GM23338 (cell line): ENCODE results near the gene ELFN1. TPM values are rescaled to one million over a fixed set of nuclear protein-coding genes. Genes with fewer than 3 reads are reported as not detected.

Source experiments
- ATAC-seq: fragments of 200-7000 bp; cut with Tn5 transposase; 3 replicates; pipeline ENCODE4 v1.9.1; 2020
- DNase-seq: peaks from one replicate; pipeline ENCODE4 v3.0.0-alpha.2; 2015; ENCODE audit warnings: low spot score
- H2AFZ ChIP-seq: fragments of 200-600 bp; sonication (generic); 2 replicates; pipeline ENCODE4 v1.8.0; 2016; ENCODE audit warnings: antibody characterized with exemption, mild to moderate bottlenecking, moderate library complexity
- H3F3A ChIP-seq: fragments of 200-600 bp; sonication (generic); replicated peaks from 2 replicates; pipeline ENCODE4 v1.8.0; 2017; ENCODE audit warnings: antibody characterized with exemption, mixed run types, low read depth
- H3K27ac ChIP-seq: fragments of 200-600 bp; sonication (generic); 2 replicates; pipeline ENCODE4 v1.6.1; 2016; ENCODE audit warnings: low read depth
- H3K27me3 ChIP-seq: fragments of 200-600 bp; sonication (generic); 2 replicates; pipeline ENCODE4 v1.8.0; 2016; ENCODE audit warnings: mild to moderate bottlenecking, mixed run types, moderate library complexity; ENCODE audit not compliant: insufficient read depth
- H3K36me3 ChIP-seq: fragments of 200-600 bp; sonication (generic); 2 replicates; pipeline ENCODE4 v1.8.0; 2016; ENCODE audit warnings: mild to moderate bottlenecking; ENCODE audit not compliant: insufficient read depth
- H3K4me1 ChIP-seq: fragments of 200-600 bp; sonication (generic); 2 replicates; pipeline ENCODE4 v1.8.0; 2016; ENCODE audit warnings: mild to moderate bottlenecking, moderate library complexity; ENCODE audit not compliant: insufficient read depth
- H3K4me2 ChIP-seq: fragments of 200-600 bp; sonication (generic); 2 replicates; pipeline ENCODE4 v1.7.1; 2017; ENCODE audit warnings: mixed run types
- H3K4me3 ChIP-seq: fragments of 200-600 bp; sonication (generic); 2 replicates; pipeline ENCODE4 v1.6.1; 2016; ENCODE audit warnings: mixed run types
- H3K79me2 ChIP-seq: fragments of 200-600 bp; sonication (generic); replicated peaks from 2 replicates; pipeline ENCODE4 v1.8.0; 2017; ENCODE audit warnings: mild to moderate bottlenecking; ENCODE audit not compliant: insufficient read depth
- H3K9me2 ChIP-seq: fragments of 200-600 bp; sonication (generic); 2 replicates; pipeline ENCODE4 v1.8.0; 2017; ENCODE audit not compliant: insufficient read depth
- H4K20me1 ChIP-seq: fragments of 200-600 bp; sonication (generic); replicated peaks from 2 replicates; pipeline ENCODE4 v1.8.0; 2017; ENCODE audit warnings: mild to moderate bottlenecking; ENCODE audit not compliant: insufficient read depth
- H3K27ac Mint-ChIP-seq: 2 replicates; pipeline ENCODE4 v1.8.0; 2020; ENCODE audit warnings: inconsistent platforms, mild to moderate bottlenecking, moderate library complexity, mixed read lengths
- H3K27me3 Mint-ChIP-seq: 3 replicates; pipeline ENCODE4 v1.8.0; 2022; ENCODE audit warnings: low read depth, mild to moderate bottlenecking, moderate library complexity, mixed read lengths, inconsistent platforms; ENCODE audit not compliant: insufficient read depth, poor library complexity
- H3K36me3 Mint-ChIP-seq: 3 replicates; pipeline ENCODE4 v1.8.0; 2021; ENCODE audit warnings: low read depth, mild to moderate bottlenecking, inconsistent platforms, moderate library complexity, mixed read lengths
- H3K4me1 Mint-ChIP-seq: 3 replicates; pipeline ENCODE4 v1.8.0; 2020; ENCODE audit warnings: mild to moderate bottlenecking, inconsistent platforms, mixed read lengths
- H3K4me3 Mint-ChIP-seq: 3 replicates; pipeline ENCODE4 v1.8.0; 2021; ENCODE audit warnings: moderate library complexity, mild to moderate bottlenecking, inconsistent platforms, mixed read lengths
- H3K9me3 Mint-ChIP-seq: 3 replicates; pipeline ENCODE4 v1.8.0; 2020; ENCODE audit warnings: moderate library complexity, mild to moderate bottlenecking, inconsistent platforms, mixed read lengths
- EZH2 ChIP-seq: fragments of 200-600 bp; sonication (generic); IDR thresholded peaks from one replicate; pipeline ENCODE4 v1.8.0; 2017; ENCODE audit warnings: antibody characterized with exemption, mild to moderate bottlenecking, low read depth; ENCODE audit not compliant: unreplicated experiment
- NANOG ChIP-seq: IDR thresholded peaks from 2 replicates; pipeline ENCODE4 v1.6.1; 2016; ENCODE audit warnings: antibody characterized with exemption, borderline replicate concordance
- STAT1 ChIP-seq: IDR thresholded peaks from one replicate; pipeline ENCODE4 v1.6.1; 2016; ENCODE audit warnings: antibody characterized with exemption; ENCODE audit not compliant: unreplicated experiment
- ZNF331 ChIP-seq: fragments of 250-450 bp; sonication (Bioruptor Pico); IDR thresholded peaks from 2 replicates; pipeline ENCODE4 v1.5.0; 2020; ENCODE audit warnings: low read depth, mild to moderate bottlenecking, moderate library complexity
- polyA plus RNA-seq: library from polyadenylated mRNA; unstranded; fragments of >200 nt; fragmentation: Nextera tagmentation; extraction: Ambion mirVana; gene quantifications from 2 replicates; pipeline ENCODE4 v1.2.1, GENCODE V29; 2016
- total RNA-seq: library from RNA; depleted of rRNA; stranded (reverse); fragments of >200 nt; shearing (Covaris generic); gene quantifications from 2 replicates; pipeline ENCODE4 v1.2.3, GENCODE V29; 2014
- TF ChIP-seq, protein P1 (sequence below): IDR thresholded peaks from 2 replicates; pipeline ENCODE4 v1.6.1; 2016; ENCODE audit warnings: antibody characterized with exemption
- TF ChIP-seq, protein P2 (sequence below): fragments of 250-450 bp; sonication (Bioruptor Pico); IDR thresholded peaks from 2 replicates; pipeline ENCODE4 v1.5.0; 2020; ENCODE audit warnings: mild to moderate bottlenecking, moderate library complexity

The ELFN1 gene
- total and polyA plus RNA-seq, 2 experiments from 2014 or later, result 0.08 to 3.5 TPM

DNA sequence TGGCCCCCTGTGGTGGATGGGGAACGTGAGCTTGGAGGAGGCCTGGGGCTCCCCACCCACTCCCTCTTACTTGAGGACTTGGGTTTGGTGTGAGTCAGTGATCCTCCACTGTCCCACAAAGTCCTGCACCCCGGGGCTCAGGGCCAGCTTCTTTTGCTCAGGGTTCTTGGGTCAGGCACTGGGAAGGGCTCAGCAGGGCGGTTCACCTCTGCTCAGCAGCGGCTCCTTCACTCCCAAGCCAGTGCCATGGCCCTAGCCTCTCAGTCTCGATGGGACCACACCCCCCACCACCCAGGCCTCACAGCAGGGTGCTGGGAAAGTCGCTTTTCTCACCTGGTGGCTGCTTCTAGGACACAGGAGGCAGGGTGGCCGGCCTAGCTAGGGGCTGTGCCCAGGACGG is 59.1 kb downstream of the ELFN1 start:
- Mint-ChIP-seq H3K36me3 (peaks cover 9% of the 10 kb centered on the region; the same call in 2 of the 3 replicates), H3K27ac (no peak overlapping the region), H3K27me3 (peaks cover 7% of the 10 kb centered on the region), H3K4me3 (no peak overlapping the region), H3K9me3 (peaks cover 18% of the 10 kb centered on the region), H3K4me1 (peaks cover 7% of the 10 kb centered on the region)
- no peak for DNase-seq
- TF ChIP-seq ZNF331 (CRISPR knock-in tag) (peak; percentile 97), EZH2 (no peak)
- H2AFZ ChIP-seq, result no peak overlapping the region
- H3K27ac ChIP-seq, result no peak overlapping the region
- H3K4me1 ChIP-seq, result no peaks in the 10 kb centered on the region
- H4K20me1 ChIP-seq, result no peaks in the 10 kb centered on the region
- H3K4me2 ChIP-seq, result no peak overlapping the region
- H3K9me2 ChIP-seq, result no peaks in the 10 kb centered on the region
- H3F3A ChIP-seq, result no peaks in the 10 kb centered on the region
- no peaks in the 10 kb centered on the region for H3K79me2 ChIP-seq
- no peak overlapping the region for H3K4me3 ChIP-seq
- no peaks in the 10 kb centered on the region for H3K27me3 ChIP-seq
- no peak for ATAC-seq
- no peaks in the 10 kb centered on the region for H3K36me3 ChIP-seq

DNA sequence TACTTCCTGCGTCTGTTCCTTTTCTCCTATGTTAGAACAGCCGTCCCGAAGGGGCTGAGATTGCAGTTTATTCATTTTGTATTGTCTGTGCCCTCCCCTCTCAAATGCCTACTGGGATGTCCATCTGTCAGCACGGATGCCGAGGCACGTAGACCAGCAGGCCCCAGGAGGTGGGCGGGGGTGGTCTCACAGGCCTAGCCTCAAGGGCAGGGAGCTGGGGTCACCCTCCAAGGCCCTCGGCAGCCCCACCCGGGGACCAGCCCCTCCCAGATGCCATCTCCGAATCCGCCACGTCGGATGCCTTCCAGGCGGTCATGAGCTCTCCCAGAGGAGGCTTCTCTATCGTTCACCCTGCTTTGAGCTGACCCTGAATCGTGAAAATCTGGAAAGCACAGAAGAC is 59.7 kb downstream of the ELFN1 start:
- DNase-seq (no peak), ATAC-seq (no peak)
- TF ChIP-seq, protein P1, sequence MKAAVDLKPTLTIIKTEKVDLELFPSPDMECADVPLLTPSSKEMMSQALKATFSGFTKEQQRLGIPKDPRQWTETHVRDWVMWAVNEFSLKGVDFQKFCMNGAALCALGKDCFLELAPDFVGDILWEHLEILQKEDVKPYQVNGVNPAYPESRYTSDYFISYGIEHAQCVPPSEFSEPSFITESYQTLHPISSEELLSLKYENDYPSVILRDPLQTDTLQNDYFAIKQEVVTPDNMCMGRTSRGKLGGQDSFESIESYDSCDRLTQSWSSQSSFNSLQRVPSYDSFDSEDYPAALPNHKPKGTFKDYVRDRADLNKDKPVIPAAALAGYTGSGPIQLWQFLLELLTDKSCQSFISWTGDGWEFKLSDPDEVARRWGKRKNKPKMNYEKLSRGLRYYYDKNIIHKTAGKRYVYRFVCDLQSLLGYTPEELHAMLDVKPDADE, result no peak
- no peaks in the 10 kb centered on the region for H3K79me2 ChIP-seq
- no peak overlapping the region for H3K4me3 Mint-ChIP-seq
- no peak overlapping the region for H3K4me3 ChIP-seq
- peaks cover 18% of the 10 kb centered on the region for H3K9me3 Mint-ChIP-seq
- H3K36me3 ChIP-seq, result no peaks in the 10 kb centered on the region
- no peaks in the 10 kb centered on the region for H3F3A ChIP-seq
- no peak overlapping the region for H2AFZ ChIP-seq
- no peaks in the 10 kb centered on the region for H4K20me1 ChIP-seq
- H3K9me2 ChIP-seq, result no peaks in the 10 kb centered on the region
- no peak overlapping the region for H3K4me2 ChIP-seq
- H3K27me3 Mint-ChIP-seq, result peaks cover 7% of the 10 kb centered on the region
- no peak overlapping the region for H3K27ac ChIP-seq
- no peaks in the 10 kb centered on the region for H3K4me1 ChIP-seq
- no peaks in the 10 kb centered on the region for H3K27me3 ChIP-seq
- H3K36me3 Mint-ChIP-seq, result peaks cover 9% of the 10 kb centered on the region; the same call in 2 of the 3 replicates
- H3K27ac Mint-ChIP-seq, result no peak overlapping the region
- peaks cover 7% of the 10 kb centered on the region for H3K4me1 Mint-ChIP-seq

DNA sequence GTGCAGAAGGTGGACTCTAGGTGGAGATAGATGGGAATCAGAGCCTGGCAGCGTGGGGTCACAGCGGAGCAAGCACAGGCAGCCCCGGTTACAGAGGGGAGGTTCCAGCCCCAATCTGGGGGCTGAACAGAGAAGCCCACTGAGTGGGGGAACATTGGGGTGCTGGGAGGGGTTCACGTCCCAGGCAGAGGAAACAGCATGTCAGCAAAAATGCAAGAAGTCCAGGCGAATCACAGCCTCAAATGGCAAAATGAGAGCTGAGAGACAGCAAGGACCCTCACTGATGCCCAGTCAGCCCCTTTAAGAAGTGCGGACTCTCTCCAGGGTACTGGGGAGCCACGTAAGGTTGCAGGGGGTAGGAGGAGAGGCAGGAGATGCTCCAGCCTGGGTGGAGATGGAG is 62.0 kb downstream of the ELFN1 start:
- peaks cover 18% of the 10 kb centered on the region for H3K9me3 Mint-ChIP-seq
- no peak overlapping the region for H3K27ac Mint-ChIP-seq
- TF ChIP-seq STAT1 (no peak), NANOG (no peak)
- TF ChIP-seq, protein P2, sequence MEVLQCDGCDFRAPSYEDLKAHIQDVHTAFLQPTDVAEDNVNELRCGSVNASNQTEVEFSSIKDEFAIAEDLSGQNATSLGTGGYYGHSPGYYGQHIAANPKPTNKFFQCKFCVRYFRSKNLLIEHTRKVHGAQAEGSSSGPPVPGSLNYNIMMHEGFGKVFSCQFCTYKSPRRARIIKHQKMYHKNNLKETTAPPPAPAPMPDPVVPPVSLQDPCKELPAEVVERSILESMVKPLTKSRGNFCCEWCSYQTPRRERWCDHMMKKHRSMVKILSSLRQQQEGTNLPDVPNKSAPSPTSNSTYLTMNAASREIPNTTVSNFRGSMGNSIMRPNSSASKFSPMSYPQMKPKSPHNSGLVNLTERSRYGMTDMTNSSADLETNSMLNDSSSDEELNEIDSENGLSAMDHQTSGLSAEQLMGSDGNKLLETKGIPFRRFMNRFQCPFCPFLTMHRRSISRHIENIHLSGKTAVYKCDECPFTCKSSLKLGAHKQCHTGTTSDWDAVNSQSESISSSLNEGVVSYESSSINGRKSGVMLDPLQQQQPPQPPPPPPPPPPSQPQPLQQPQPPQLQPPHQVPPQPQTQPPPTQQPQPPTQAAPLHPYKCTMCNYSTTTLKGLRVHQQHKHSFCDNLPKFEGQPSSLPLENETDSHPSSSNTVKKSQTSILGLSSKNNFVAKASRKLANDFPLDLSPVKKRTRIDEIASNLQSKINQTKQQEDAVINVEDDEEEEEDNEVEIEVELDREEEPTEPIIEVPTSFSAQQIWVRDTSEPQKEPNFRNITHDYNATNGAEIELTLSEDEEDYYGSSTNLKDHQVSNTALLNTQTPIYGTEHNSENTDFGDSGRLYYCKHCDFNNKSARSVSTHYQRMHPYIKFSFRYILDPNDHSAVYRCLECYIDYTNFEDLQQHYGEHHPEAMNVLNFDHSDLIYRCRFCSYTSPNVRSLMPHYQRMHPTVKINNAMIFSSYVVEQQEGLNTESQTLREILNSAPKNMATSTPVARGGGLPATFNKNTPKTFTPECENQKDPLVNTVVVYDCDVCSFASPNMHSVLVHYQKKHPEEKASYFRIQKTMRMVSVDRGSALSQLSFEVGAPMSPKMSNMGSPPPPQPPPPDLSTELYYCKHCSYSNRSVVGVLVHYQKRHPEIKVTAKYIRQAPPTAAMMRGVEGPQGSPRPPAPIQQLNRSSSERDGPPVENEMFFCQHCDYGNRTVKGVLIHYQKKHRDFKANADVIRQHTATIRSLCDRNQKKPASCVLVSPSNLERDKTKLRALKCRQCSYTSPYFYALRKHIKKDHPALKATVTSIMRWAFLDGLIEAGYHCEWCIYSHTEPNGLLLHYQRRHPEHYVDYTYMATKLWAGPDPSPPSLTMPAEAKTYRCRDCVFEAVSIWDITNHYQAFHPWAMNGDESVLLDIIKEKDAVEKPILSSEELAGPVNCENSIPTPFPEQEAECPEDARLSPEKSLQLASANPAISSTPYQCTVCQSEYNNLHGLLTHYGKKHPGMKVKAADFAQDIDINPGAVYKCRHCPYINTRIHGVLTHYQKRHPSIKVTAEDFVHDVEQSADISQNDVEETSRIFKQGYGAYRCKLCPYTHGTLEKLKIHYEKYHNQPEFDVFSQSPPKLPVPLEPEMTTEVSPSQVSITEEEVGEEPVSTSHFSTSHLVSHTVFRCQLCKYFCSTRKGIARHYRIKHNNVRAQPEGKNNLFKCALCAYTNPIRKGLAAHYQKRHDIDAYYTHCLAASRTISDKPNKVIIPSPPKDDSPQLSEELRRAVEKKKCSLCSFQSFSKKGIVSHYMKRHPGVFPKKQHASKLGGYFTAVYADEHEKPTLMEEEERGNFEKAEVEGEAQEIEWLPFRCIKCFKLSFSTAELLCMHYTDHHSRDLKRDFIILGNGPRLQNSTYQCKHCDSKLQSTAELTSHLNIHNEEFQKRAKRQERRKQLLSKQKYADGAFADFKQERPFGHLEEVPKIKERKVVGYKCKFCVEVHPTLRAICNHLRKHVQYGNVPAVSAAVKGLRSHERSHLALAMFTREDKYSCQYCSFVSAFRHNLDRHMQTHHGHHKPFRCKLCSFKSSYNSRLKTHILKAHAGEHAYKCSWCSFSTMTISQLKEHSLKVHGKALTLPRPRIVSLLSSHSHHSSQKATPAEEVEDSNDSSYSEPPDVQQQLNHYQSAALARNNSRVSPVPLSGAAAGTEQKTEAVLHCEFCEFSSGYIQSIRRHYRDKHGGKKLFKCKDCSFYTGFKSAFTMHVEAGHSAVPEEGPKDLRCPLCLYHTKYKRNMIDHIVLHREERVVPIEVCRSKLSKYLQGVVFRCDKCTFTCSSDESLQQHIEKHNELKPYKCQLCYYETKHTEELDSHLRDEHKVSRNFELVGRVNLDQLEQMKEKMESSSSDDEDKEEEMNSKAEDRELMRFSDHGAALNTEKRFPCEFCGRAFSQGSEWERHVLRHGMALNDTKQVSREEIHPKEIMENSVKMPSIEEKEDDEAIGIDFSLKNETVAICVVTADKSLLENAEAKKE (CRISPR knock-in tag), result no peak
- Histone ChIP-seq H3K4me3 (no peak overlapping the region), H3K4me1 (no peaks in the 10 kb centered on the region), H3K27ac (no peak overlapping the region), H3K79me2 (no peaks in the 10 kb centered on the region), H3K9me2 (no peaks in the 10 kb centered on the region), H3K4me2 (no peak overlapping the region), H4K20me1 (no peaks in the 10 kb centered on the region), H3K27me3 (no peaks in the 10 kb centered on the region), H3K36me3 (no peaks in the 10 kb centered on the region), H2AFZ (no peak overlapping the region), H3F3A (no peaks in the 10 kb centered on the region)
- H3K27me3 Mint-ChIP-seq, result peaks cover 5% of the 10 kb centered on the region
- H3K4me1 Mint-ChIP-seq, result no peaks in the 10 kb centered on the region
- H3K36me3 Mint-ChIP-seq, result peaks cover 9% of the 10 kb centered on the region; the same call in 1 of the 3 replicates
- ATAC-seq (no peak), DNase-seq (no peak)
- no peak overlapping the region for H3K4me3 Mint-ChIP-seq
